Keratinocyte (primary cell): Measurements from ENCODE around the gene GTF3C2. TPM values are rescaled to one million over a fixed set of nuclear protein-coding genes. Genes with fewer than 3 reads are reported as not detected.

Experiments used
- DNase-seq: peaks from one replicate; pipeline ENCODE4 v3.0.0-alpha.2; 2011; ENCODE audit warnings: low read depth, missing footprints, low spot score
- FAIRE-seq: peaks from 2 replicates; lab custom pipeline; 2011; peaks lifted over from hg19 to GRCh38; lab: Jason Lieb, UNC
- H2AFZ ChIP-seq: 2 replicates; pipeline ENCODE4 v1.6.0; 2012; ENCODE audit warnings: low read length, control low read depth, inconsistent platforms; ENCODE audit not compliant: control insufficient read depth
- H3K27ac ChIP-seq: 2 replicates; pipeline ENCODE4 v1.5.1; 2011; ENCODE audit warnings: low read length; ENCODE audit not compliant: control insufficient read depth, insufficient read depth
- H3K27me3 ChIP-seq: 3 replicates; pipeline ENCODE4 v1.6.0; 2011; ENCODE audit warnings: low read length; ENCODE audit not compliant: control insufficient read depth, insufficient read depth; ENCODE audit errors: extremely low read depth
- H3K36me3 ChIP-seq, 2 experiments: 2 replicates in 1 of 2; 3 replicates in 1 of 2; pipeline ENCODE4 v1.5.1; 2011; ENCODE audit warnings: low read length in 2 of 2, mild to moderate bottlenecking in 1 of 2; ENCODE audit not compliant: control insufficient read depth in 2 of 2, insufficient read depth in 2 of 2; ENCODE audit errors: extremely low read depth in 1 of 2
- H3K4me1 ChIP-seq: 3 replicates; pipeline ENCODE4 v1.5.1; 2011; ENCODE audit warnings: low read length; ENCODE audit not compliant: control insufficient read depth, insufficient read depth; ENCODE audit errors: extremely low read depth
- H3K4me2 ChIP-seq: 3 replicates; pipeline ENCODE4 v1.6.0; 2011; ENCODE audit warnings: low read depth, low read length; ENCODE audit not compliant: control insufficient read depth, insufficient read depth; ENCODE audit errors: extremely low read depth
- H3K4me3 ChIP-seq, 3 experiments: fragments of 200-600 bp in 1 of 3; sonication (generic) in 1 of 3; 2 replicates in 2 of 3; 3 replicates in 1 of 3; pipeline ENCODE4 v1.5.1; 2011 to 2016; ENCODE audit warnings: low read length in 3 of 3, mild to moderate bottlenecking in 3 of 3, control low read depth in 2 of 3, inconsistent platforms in 1 of 3, low read depth in 1 of 3, mixed read lengths in 1 of 3, mixed run types in 1 of 3, moderate library complexity in 1 of 3; ENCODE audit not compliant: control insufficient read depth in 2 of 3, insufficient read depth in 2 of 3; ENCODE audit errors: extremely low read depth in 1 of 3
- H3K79me2 ChIP-seq: 2 replicates; pipeline ENCODE4 v1.6.0; 2012; ENCODE audit warnings: low read length; ENCODE audit not compliant: control insufficient read depth, insufficient read depth
- H3K9ac ChIP-seq: 3 replicates; pipeline ENCODE4 v1.6.0; 2011; ENCODE audit warnings: low read length; ENCODE audit not compliant: control insufficient read depth, insufficient read depth; ENCODE audit errors: extremely low read depth
- H3K9me1 ChIP-seq: 3 replicates; pipeline ENCODE4 v1.6.0; 2011; ENCODE audit warnings: low read length; ENCODE audit not compliant: control insufficient read depth, insufficient read depth; ENCODE audit errors: extremely low read depth
- H3K9me3 ChIP-seq: 2 replicates; pipeline ENCODE4 v1.5.1; 2012; ENCODE audit warnings: low read depth, low read length; ENCODE audit not compliant: control insufficient read depth
- H4K20me1 ChIP-seq: 3 replicates; pipeline ENCODE4 v1.6.0; 2011; ENCODE audit warnings: low read length; ENCODE audit not compliant: control insufficient read depth, insufficient read depth; ENCODE audit errors: extremely low read depth
- CTCF ChIP-seq, 3 experiments: IDR thresholded peaks in 1 of 3; conservative IDR thresholded peaks in 1 of 3; optimal IDR thresholded peaks in 1 of 3; 2 replicates in 2 of 3; 3 replicates in 1 of 3; pipeline versions ENCODE3 to v1.5.1; 2011; ENCODE audit warnings: low read length in 3 of 3, mild to moderate bottlenecking in 3 of 3, moderate library complexity in 2 of 3, control low read depth in 1 of 3, inconsistent platforms in 1 of 3; ENCODE audit not compliant: insufficient read depth in 2 of 3; ENCODE audit errors: extremely low read depth in 1 of 3
- EZH2 ChIP-seq: IDR thresholded peaks from one replicate; pipeline ENCODE4 v1.6.1; 2012; ENCODE audit warnings: inconsistent platforms, mild to moderate bottlenecking, low read length, moderate library complexity
- dilution Hi-C: fragments of 300-500 bp; cut with MboI; formaldehyde crosslinking; loops from one replicate; pipeline ENCODE4 v1.7.0; 2020; ENCODE audit warnings: low sequenced_read_pairs; ENCODE audit not compliant: extremely low pct_ligation_motif_present
- polyA plus RNA-seq, 5 experiments: library from polyadenylated mRNA; depleted of rRNA in 3 of 5; stranded (reverse) in 3 of 5; stranded (forward) in 1 of 5; unstranded in 1 of 5; fragments of >200 nt; gene quantifications; 1 replicate in 1 of 5; 2 replicates in 3 of 5; 3 replicates in 1 of 5; pipeline versions ENCODE4 v1.2.1 to v1.2.3, GENCODE V29; 2011 to 2012; ENCODE audit warnings: missing spikeins in 2 of 5, low read depth in 1 of 5, low replicate concordance in 1 of 5

GTF3C2 gene
- polyA plus RNA-seq, 1 donor (not counting 4 experiments of a cell fraction or from before 2014, with no cell fraction given): 53.4 TPM

- H3K27me3 ChIP-seq: no peaks in the 10 kb centered on the region
- H3K9me1 ChIP-seq: no peaks in the 10 kb centered on the region
- H2AFZ ChIP-seq: no peak overlapping the region
- TF ChIP-seq CTCF (optimal IDR thresholded peaks at IDR 0.05 in 1 of 3, IDR thresholded peaks at IDR 0.05 in 1 of 3, conservative IDR thresholded peaks at IDR 0.05 in 1 of 3; ENCODE audit: extremely low read depth in 1 of 3, insufficient read depth in 2 of 3, low read length in 3 of 3) (no peak), EZH2 (no peak)
- H4K20me1 ChIP-seq: no peaks in the 10 kb centered on the region
- peaks cover 3% of the 10 kb centered on the region for H3K4me1 ChIP-seq
- no peak overlapping the region for H3K4me2 ChIP-seq
- DNase-seq (no peak), FAIRE-seq (no peak)
- H3K9me3 ChIP-seq: no peaks in the 10 kb centered on the region
- dilution Hi-C loops: no loop called here
- no peak overlapping the region for H3K9ac ChIP-seq
- H3K4me3 ChIP-seq: no peak overlapping the region
- H3K36me3 ChIP-seq: no peaks in the 10 kb centered on the region
- no peak overlapping the region for H3K27ac ChIP-seq
- H3K79me2 ChIP-seq: no peaks in the 10 kb centered on the region
These were observed 58.0 kb downstream of the GTF3C2 start for GRCh38 chr2:27298391-27299080.

DNA sequence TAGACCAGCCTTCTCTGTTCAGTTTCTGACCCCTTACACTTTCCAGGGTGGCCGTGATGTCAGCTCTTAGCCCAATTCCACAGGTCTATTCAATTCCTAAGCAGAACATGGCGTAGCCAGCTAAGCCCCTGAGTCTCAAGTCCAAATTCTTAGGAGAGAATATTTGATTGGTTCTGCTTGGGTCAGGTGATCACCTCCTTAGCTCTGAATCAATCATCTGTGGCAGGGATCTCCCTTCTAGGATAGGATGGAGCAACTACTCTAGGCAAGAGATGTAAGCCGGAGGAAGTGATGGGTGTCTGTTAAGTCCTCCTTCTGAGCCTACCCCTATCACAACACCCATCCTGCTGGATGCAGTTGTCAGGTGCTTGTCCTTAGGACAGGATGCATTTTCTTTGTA lies 59.4 kb downstream of the GTF3C2 start:
- Histone ChIP-seq H3K4me2 (no peak overlapping the region), H3K27me3 (no peaks in the 10 kb centered on the region), H3K27ac (no peak overlapping the region), H4K20me1 (no peaks in the 10 kb centered on the region), H3K79me2 (no peaks in the 10 kb centered on the region), H3K9me3 (no peaks in the 10 kb centered on the region), H3K36me3 (no peaks in the 10 kb centered on the region), H3K9me1 (no peaks in the 10 kb centered on the region), H3K4me1 (peaks cover 8% of the 10 kb centered on the region), H3K4me3 (no peak overlapping the region), H3K9ac (no peak overlapping the region), H2AFZ (no peak overlapping the region)
- FAIRE-seq: no peak
- dilution Hi-C loops: no loop called here
- no peak for TF ChIP-seq CTCF (optimal IDR thresholded peaks at IDR 0.05 in 1 of 3, IDR thresholded peaks at IDR 0.05 in 1 of 3, conservative IDR thresholded peaks at IDR 0.05 in 1 of 3; ENCODE audit: extremely low read depth in 1 of 3, insufficient read depth in 2 of 3, low read length in 3 of 3)
- TF ChIP-seq EZH2: no peak
- no peak for DNase-seq
